ENCODE results near the gene SMARCAD1.

Gene SMARCAD1

DNA sequence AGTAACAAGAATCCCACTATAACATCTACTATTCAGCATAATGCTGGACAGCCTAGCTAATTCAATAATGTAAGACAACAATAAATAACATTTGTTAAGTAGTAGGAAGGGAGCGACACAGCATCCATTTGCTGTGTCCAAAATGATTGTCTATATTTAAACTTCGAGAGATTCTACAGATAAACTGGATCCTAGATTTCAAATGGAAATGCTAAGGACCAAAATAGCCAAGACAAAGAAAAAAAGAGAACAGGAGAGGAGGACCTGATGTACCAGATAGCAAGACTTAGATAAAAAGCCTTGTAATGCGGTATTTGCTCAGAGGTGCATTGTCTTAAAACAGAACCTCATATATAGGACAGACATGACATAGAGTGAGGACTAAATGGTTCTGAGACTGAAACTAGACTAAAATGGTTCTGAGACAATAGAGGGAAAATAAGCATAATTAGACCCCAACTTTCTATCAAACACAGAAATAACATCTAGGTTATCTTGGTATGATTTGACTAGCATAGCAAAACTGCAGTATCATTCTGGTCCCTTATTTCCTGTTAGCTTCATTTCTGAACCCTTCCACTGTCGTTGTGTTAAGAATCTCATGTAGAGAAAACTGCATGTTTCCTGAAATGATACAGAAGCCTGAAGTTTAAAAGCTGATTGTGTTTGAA lies 131.2 kb downstream of the SMARCAD1 start:
- TF ChIP-seq SIN3A (IDR thresholded peaks at IDR 0.05; ENCODE audit: borderline replicate concordance, insufficient read depth, low read length) (no peak), FOXP2 (optimal IDR thresholded peaks at IDR 0.05; ENCODE audit: borderline replicate concordance, extremely low read depth, extremely low read length, insufficient read depth) (no peak), TAF1 (IDR thresholded peaks at IDR 0.05; ENCODE audit: borderline replicate concordance, insufficient read depth, low read length) (no peak), POLR2AphosphoS5 (IDR thresholded peaks at IDR 0.05; ENCODE audit: low read depth, low read length) (no peak)
- TF ChIP-seq, protein P1, sequence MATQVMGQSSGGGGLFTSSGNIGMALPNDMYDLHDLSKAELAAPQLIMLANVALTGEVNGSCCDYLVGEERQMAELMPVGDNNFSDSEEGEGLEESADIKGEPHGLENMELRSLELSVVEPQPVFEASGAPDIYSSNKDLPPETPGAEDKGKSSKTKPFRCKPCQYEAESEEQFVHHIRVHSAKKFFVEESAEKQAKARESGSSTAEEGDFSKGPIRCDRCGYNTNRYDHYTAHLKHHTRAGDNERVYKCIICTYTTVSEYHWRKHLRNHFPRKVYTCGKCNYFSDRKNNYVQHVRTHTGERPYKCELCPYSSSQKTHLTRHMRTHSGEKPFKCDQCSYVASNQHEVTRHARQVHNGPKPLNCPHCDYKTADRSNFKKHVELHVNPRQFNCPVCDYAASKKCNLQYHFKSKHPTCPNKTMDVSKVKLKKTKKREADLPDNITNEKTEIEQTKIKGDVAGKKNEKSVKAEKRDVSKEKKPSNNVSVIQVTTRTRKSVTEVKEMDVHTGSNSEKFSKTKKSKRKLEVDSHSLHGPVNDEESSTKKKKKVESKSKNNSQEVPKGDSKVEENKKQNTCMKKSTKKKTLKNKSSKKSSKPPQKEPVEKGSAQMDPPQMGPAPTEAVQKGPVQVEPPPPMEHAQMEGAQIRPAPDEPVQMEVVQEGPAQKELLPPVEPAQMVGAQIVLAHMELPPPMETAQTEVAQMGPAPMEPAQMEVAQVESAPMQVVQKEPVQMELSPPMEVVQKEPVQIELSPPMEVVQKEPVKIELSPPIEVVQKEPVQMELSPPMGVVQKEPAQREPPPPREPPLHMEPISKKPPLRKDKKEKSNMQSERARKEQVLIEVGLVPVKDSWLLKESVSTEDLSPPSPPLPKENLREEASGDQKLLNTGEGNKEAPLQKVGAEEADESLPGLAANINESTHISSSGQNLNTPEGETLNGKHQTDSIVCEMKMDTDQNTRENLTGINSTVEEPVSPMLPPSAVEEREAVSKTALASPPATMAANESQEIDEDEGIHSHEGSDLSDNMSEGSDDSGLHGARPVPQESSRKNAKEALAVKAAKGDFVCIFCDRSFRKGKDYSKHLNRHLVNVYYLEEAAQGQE (IDR thresholded peaks at IDR 0.05; ENCODE audit: insufficient read depth in 1 of 2, low read depth in 2 of 2, low read length in 2 of 2): no peak

- no peak for TF ChIP-seq TAF1 (IDR thresholded peaks at IDR 0.05; ENCODE audit: borderline replicate concordance, insufficient read depth, low read length)
- TF ChIP-seq, protein P1 (IDR thresholded peaks at IDR 0.05; ENCODE audit: insufficient read depth in 1 of 2, low read depth in 2 of 2, low read length in 2 of 2): no peak
- no peak for TF ChIP-seq FOXP2 (optimal IDR thresholded peaks at IDR 0.05; ENCODE audit: borderline replicate concordance, extremely low read depth, extremely low read length, insufficient read depth)
Observed at GRCh38 chr4:94339779-94340178, 132.1 kb downstream of the SMARCAD1 start.
